Vagina (tissue), 2 donors: ENCODE measurements around the gene PAX1. TPM values are rescaled to one million over a fixed set of nuclear protein-coding genes. Genes with fewer than 3 reads are reported as not detected.

Source experiments
- DNase-seq, 2 donors: peaks; one replicate each; pipeline ENCODE4 v3.0.0-alpha.2; 2017; ENCODE audit errors: extremely low spot score in 2 of 2
- H3K27ac ChIP-seq: fragments of 200-600 bp; sonication (generic); one replicate; pipeline ENCODE4 v1.5.1; 2019
- H3K27me3 ChIP-seq: fragments of 200-600 bp; sonication (generic); one replicate; pipeline ENCODE4 v1.5.1; 2019
- H3K36me3 ChIP-seq, 2 donors: fragments of 200-600 bp; sonication (generic); one replicate each; pipeline ENCODE4 v1.5.1; 2017 to 2019
- H3K4me1 ChIP-seq: fragments of 200-600 bp; sonication (generic); one replicate; pipeline ENCODE4 v1.5.1; 2019
- H3K4me3 ChIP-seq, 2 donors: fragments of 200-600 bp; sonication (generic); 1 replicate in 1 of 2; 2 replicates in 1 of 2; pipeline ENCODE4 v1.5.1; 2016 to 2019
- H3K9me3 ChIP-seq: fragments of 200-600 bp; sonication (generic); one replicate; pipeline ENCODE4 v1.5.1; 2019
- CTCF ChIP-seq, 3 experiments: fragments of 450-650 bp in 2 of 3; fragments of 200-600 bp in 1 of 3; sonication (generic) in 1 of 3; IDR thresholded peaks; one replicate each; pipeline ENCODE4 v1.5.1; 2017 to 2019; ENCODE audit warnings: antibody characterized with exemption in 3 of 3, mild to moderate bottlenecking in 2 of 3, moderate library complexity in 2 of 3
- POLR2A ChIP-seq, 2 donors: fragments of 450-650 bp; IDR thresholded peaks; one replicate each; pipeline ENCODE4 v1.6.1; 2017; ENCODE audit warnings: antibody characterized with exemption in 2 of 2, mild to moderate bottlenecking in 2 of 2, moderate library complexity in 2 of 2
- POLR2AphosphoS5 ChIP-seq, 2 donors: sonication (generic); formaldehyde crosslinking; IDR thresholded peaks; one replicate each; pipeline ENCODE4 v1.9.0; 2017; ENCODE audit warnings: antibody characterized with exemption in 2 of 2, mild to moderate bottlenecking in 2 of 2, low read depth in 1 of 2; ENCODE audit not compliant: insufficient read depth in 1 of 2
- intact Hi-C: fragments of 100-400 bp; cut with DNase I; formaldehyde crosslinking; loops from one replicate; pipeline ENCODE4 v1.15.1; 2023
- total RNA-seq: library from RNA; depleted of rRNA; stranded (reverse); fragments of >200 nt; gene quantifications from one replicate; pipeline ENCODE4 v1.2.3, GENCODE V29; 2016

PAX1 gene
- total RNA-seq, 1 donor from 2014 or later, result not detected

GRCh38 chr20:21710863-21711431, 5.5 kb downstream of the PAX1 start:
- no peak overlapping the region for H3K27ac ChIP-seq
- TF ChIP-seq POLR2AphosphoS5 (IDR thresholded peaks at IDR 0.05; ENCODE audit: insufficient read depth in 1 of 2, low read depth in 1 of 2), result no peak
- no peak for TF ChIP-seq CTCF (IDR thresholded peaks at IDR 0.05)
- TF ChIP-seq POLR2A (IDR thresholded peaks at IDR 0.05), result no peak
- no peaks in the 10 kb centered on the region for H3K36me3 ChIP-seq
- no peaks in the 10 kb centered on the region for H3K4me1 ChIP-seq
- peaks cover 4% of the 10 kb centered on the region for H3K27me3 ChIP-seq
- intact Hi-C loops, result no loop called here
- H3K4me3 ChIP-seq, result no peak overlapping the region
- no peaks in the 10 kb centered on the region for H3K9me3 ChIP-seq
- DNase-seq, result no peak

GRCh38 chr20:21712443-21713059, 7.1 kb downstream of the PAX1 start:
- no peaks in the 10 kb centered on the region for H3K36me3 ChIP-seq
- intact Hi-C loops, result no loop called here
- no peak for DNase-seq
- no peaks in the 10 kb centered on the region for H3K4me1 ChIP-seq
- no peaks in the 10 kb centered on the region for H3K9me3 ChIP-seq
- H3K4me3 ChIP-seq, result no peak overlapping the region
- no peaks in the 10 kb centered on the region for H3K27me3 ChIP-seq
- TF ChIP-seq CTCF (IDR thresholded peaks at IDR 0.05) (no peak), POLR2A (IDR thresholded peaks at IDR 0.05) (no peak), POLR2AphosphoS5 (IDR thresholded peaks at IDR 0.05; ENCODE audit: insufficient read depth in 1 of 2, low read depth in 1 of 2) (no peak)
- no peak overlapping the region for H3K27ac ChIP-seq

- H3K27me3 ChIP-seq, result no peaks in the 10 kb centered on the region
- no peak overlapping the region for H3K27ac ChIP-seq
- no peaks in the 10 kb centered on the region for H3K36me3 ChIP-seq
- no peaks in the 10 kb centered on the region for H3K4me1 ChIP-seq
- H3K9me3 ChIP-seq, result no peaks in the 10 kb centered on the region
- no peak for TF ChIP-seq POLR2A (IDR thresholded peaks at IDR 0.05)
- TF ChIP-seq CTCF (IDR thresholded peaks at IDR 0.05), result no peak
- TF ChIP-seq POLR2AphosphoS5 (IDR thresholded peaks at IDR 0.05; ENCODE audit: insufficient read depth in 1 of 2, low read depth in 1 of 2), result no peak
- DNase-seq, result no peak
- H3K4me3 ChIP-seq, result no peak overlapping the region
- intact Hi-C loops, result no loop called here
Observed at GRCh38 chr20:21713470-21713869, 8.0 kb downstream of the PAX1 start.

GRCh38 chr20:21713901-21714296, 8.4 kb downstream of the PAX1 start:
- peak in 1 of 2 donors; percentile 84 for DNase-seq
- Histone ChIP-seq H3K4me1 (no peaks in the 10 kb centered on the region), H3K27ac (no peak overlapping the region), H3K36me3 (no peaks in the 10 kb centered on the region), H3K27me3 (no peaks in the 10 kb centered on the region), H3K9me3 (no peaks in the 10 kb centered on the region), H3K4me3 (no peak overlapping the region)
- TF ChIP-seq POLR2A (IDR thresholded peaks at IDR 0.05) (no peak), POLR2AphosphoS5 (IDR thresholded peaks at IDR 0.05; ENCODE audit: insufficient read depth in 1 of 2, low read depth in 1 of 2) (no peak), CTCF (IDR thresholded peaks at IDR 0.05) (no peak)
- intact Hi-C loops, result no loop called here
